GM12878 (cell line): Measurements from ENCODE around the gene ZBTB16. TPM values are rescaled to one million over a fixed set of nuclear protein-coding genes. Genes with fewer than 3 reads are reported as not detected.

Source experiments
- ATAC-seq: fragments of 200-7000 bp; cut with Tn5 transposase; 3 replicates; pipeline ENCODE4 v1.9.1; 2020; ENCODE audit warnings: mild to moderate bottlenecking, moderate library complexity
- BruUV-seq: library from RNA; stranded (reverse); fragments of 400-500 nt; replicated peaks from 2 replicates; lab custom pipeline; 2021; lab: Mats Ljungman, UMichigan
- CTCF ChIA-PET: fragments of 300-600 bp; sonication (Branson Sonifier 250); formaldehyde crosslinking; extraction: SDS; loops from one replicate; lab custom pipeline; 2021; ENCODE audit warnings: inconsistent platforms; lab: Yijun Ruan, JAX
- POLR2A ChIA-PET: fragments of 350-600 bp; formaldehyde crosslinking; extraction: SDS; loops from one replicate; lab custom pipeline; 2021; ENCODE audit warnings: inconsistent platforms; lab: Charles Lee
- RAD21 ChIA-PET: fragments of 300-600 bp; sonication (Branson Sonifier 250); formaldehyde crosslinking; loops from one replicate; lab custom pipeline; 2023; ENCODE audit warnings: antibody characterized with exemption; ENCODE audit not compliant: unreplicated experiment; lab: Charles Lee
- SMC1A ChIA-PET: fragments of 300-600 bp; sonication (Branson Sonifier 250); formaldehyde crosslinking; loops from one replicate; lab custom pipeline; 2023; ENCODE audit not compliant: unreplicated experiment, uncharacterized antibody; lab: Charles Lee
- DNase-seq: peaks from one replicate; pipeline ENCODE4 v3.0.0-alpha.2; 2011; ENCODE audit warnings: low read depth, low spot score
- FAIRE-seq: peaks from 3 replicates; lab custom pipeline; 2011; peaks lifted over from hg19 to GRCh38; lab: Jason Lieb, UNC
- H2AFZ ChIP-seq: 2 replicates; pipeline ENCODE4 v1.6.0; 2011; ENCODE audit warnings: low read depth, low read length, control low read depth; ENCODE audit not compliant: control insufficient read depth
- H3K27ac ChIP-seq: 2 replicates; pipeline ENCODE4 v1.5.1; 2011; ENCODE audit warnings: control low read depth; ENCODE audit not compliant: control insufficient read depth, insufficient read depth
- H3K27me3 ChIP-seq, 2 experiments: replicated peaks in 1 of 2; 2 replicates each; pipeline versions ENCODE4 v1.6.0 to v1.6.1; 2011; ENCODE audit warnings: low read length in 1 of 2; ENCODE audit not compliant: control insufficient read depth in 2 of 2, insufficient read depth in 2 of 2
- H3K36me3 ChIP-seq, 2 experiments: 2 replicates each; pipeline ENCODE4 v1.5.1; 2011; ENCODE audit warnings: low read length in 1 of 2; ENCODE audit not compliant: control insufficient read depth in 2 of 2, insufficient read depth in 2 of 2
- H3K4me1 ChIP-seq: 2 replicates; pipeline ENCODE4 v1.6.1; 2011; ENCODE audit warnings: mild to moderate bottlenecking, low read length, moderate library complexity, mixed read lengths; ENCODE audit not compliant: control insufficient read depth, insufficient read depth
- H3K4me2 ChIP-seq: 2 replicates; pipeline ENCODE4 v1.6.0; 2011; ENCODE audit warnings: control low read depth; ENCODE audit not compliant: control insufficient read depth, insufficient read depth
- H3K4me3 ChIP-seq: fragments of 200-600 bp; sonication (generic); 2 replicates; pipeline ENCODE4 v1.5.1; 2016
- H3K79me2 ChIP-seq: 2 replicates; pipeline ENCODE4 v1.6.0; 2011; ENCODE audit warnings: low read length; ENCODE audit not compliant: control insufficient read depth, insufficient read depth
- H3K9ac ChIP-seq: 2 replicates; pipeline ENCODE4 v1.8.0; 2011; ENCODE audit warnings: low read length, control low read depth, mixed read lengths; ENCODE audit not compliant: control insufficient read depth, insufficient read depth
- H3K9me3 ChIP-seq: replicated peaks from 3 replicates; pipeline ENCODE4 v1.5.1; 2011; ENCODE audit warnings: mild to moderate bottlenecking, low read length; ENCODE audit not compliant: control insufficient read depth, insufficient read depth
- H4K20me1 ChIP-seq: 2 replicates; pipeline ENCODE4 v1.6.0; 2011; ENCODE audit not compliant: control insufficient read depth, insufficient read depth
- ASH2L ChIP-seq: fragments of 300-600, 200-600 bp; sonication (generic); IDR thresholded peaks from 2 replicates; pipeline ENCODE4 v1.6.1; 2017; ENCODE audit warnings: low read depth, mild to moderate bottlenecking, borderline replicate concordance
- ATF7 ChIP-seq: fragments of 450-650 bp; IDR thresholded peaks from 2 replicates; pipeline ENCODE4 v1.6.1; 2016; ENCODE audit warnings: low read depth, mild to moderate bottlenecking
- BACH1 ChIP-seq: fragments of 450-650 bp; IDR thresholded peaks from 2 replicates; pipeline ENCODE4 v1.6.1; 2017; ENCODE audit warnings: mild to moderate bottlenecking, borderline replicate concordance
- CBX3 ChIP-seq: fragments of 200-600 bp; sonication (generic); IDR thresholded peaks from 2 replicates; pipeline ENCODE4 v1.6.1; 2016; ENCODE audit warnings: low read depth, borderline replicate concordance
- DPF2 ChIP-seq: fragments of 450-650 bp; IDR thresholded peaks from 2 replicates; pipeline ENCODE4 v1.6.1; 2017; ENCODE audit warnings: mild to moderate bottlenecking
- ETV6 ChIP-seq, 2 experiments: fragments of 450-650 bp in 1 of 2; IDR thresholded peaks in 1 of 2; conservative IDR thresholded peaks in 1 of 2; 2 replicates each; pipeline ENCODE4 v1.6.1; 2014; ENCODE audit warnings: antibody characterized with exemption in 1 of 2, borderline replicate concordance in 1 of 2, low read depth in 1 of 2, mild to moderate bottlenecking in 1 of 2, moderate library complexity in 1 of 2
- HDAC6 ChIP-seq: fragments of 200-600 bp; sonication (generic); IDR thresholded peaks from one replicate; pipeline ENCODE4 v1.8.0; 2017; ENCODE audit warnings: antibody characterized with exemption; ENCODE audit not compliant: unreplicated experiment
- MEF2A ChIP-seq: IDR thresholded peaks from 2 replicates; pipeline ENCODE4 v1.6.1; 2011; ENCODE audit warnings: low read depth, mild to moderate bottlenecking, low read length, moderate library complexity; ENCODE audit not compliant: insufficient read depth
- RCOR1 ChIP-seq: conservative IDR thresholded peaks from 2 replicates; pipeline ENCODE4 v1.6.1; 2012; ENCODE audit warnings: low read depth, low read length, improper control_type of control experiment
- SRF ChIP-seq, 2 experiments: IDR thresholded peaks; 2 replicates each; pipeline ENCODE4 v1.6.1; 2011; ENCODE audit warnings: low read depth in 2 of 2, low read length in 2 of 2, mild to moderate bottlenecking in 1 of 2, moderate library complexity in 1 of 2
- STAT3 ChIP-seq: IDR thresholded peaks from 2 replicates; pipeline ENCODE4 v1.6.1; 2011; ENCODE audit warnings: low read depth, low read length, improper control_type of control experiment
- TCF12 ChIP-seq: IDR thresholded peaks from 2 replicates; pipeline ENCODE4 v1.6.1; 2011; ENCODE audit warnings: low read depth, mild to moderate bottlenecking, low read length
- ZBTB11 ChIP-seq: fragments of 450-650 bp; formaldehyde crosslinking; IDR thresholded peaks from 2 replicates; pipeline ENCODE4 v1.5.0; 2022; ENCODE audit warnings: mild to moderate bottlenecking, missing genetic modification characterization
- ZNF24 ChIP-seq: fragments of 450-650 bp; IDR thresholded peaks from 2 replicates; pipeline ENCODE4 v1.6.1; 2017; ENCODE audit warnings: antibody characterized with exemption, mild to moderate bottlenecking
- ZNF274 ChIP-seq: IDR thresholded peaks from one replicate; pipeline ENCODE4 v1.8.0; 2011; ENCODE audit not compliant: insufficient read length, insufficient read depth
- WGBS: methylation state at CpG from one replicate; pipeline ENCODE4 v1.1.6; 2016; ENCODE audit warnings: low lambda C conversion rate; ENCODE audit not compliant: insufficient replicate concordance, insufficient coverage; ENCODE audit errors: missing lambda C conversion rate; 5-methylcytosine and 5-hydroxymethylcytosine counted together
- in situ Hi-C: fragments of 300-500 bp; cut with MboI; formaldehyde crosslinking; loops from 9 replicates; pipeline ENCODE4 v1.14.3; 2018; ENCODE audit warnings: mixed read lengths
- intact Hi-C: fragments of 100-400 bp; cut with micrococcal nuclease; formaldehyde crosslinking; loops from one replicate; pipeline ENCODE4 v1.14.2; 2022; ENCODE audit not compliant: unreplicated experiment
- polyA plus RNA-seq, 11 experiments: library from polyadenylated mRNA; depleted of rRNA in 4 of 11; unstranded in 6 of 11; stranded (reverse) in 5 of 11; fragments of >200 nt; fragmentation: Nextera tagmentation in 4 of 11; fragmentation: Illumina TruSeq in 1 of 11; extraction: Ambion mirVana in 4 of 11; extraction: Trizol in 1 of 11; gene quantifications; 1 replicate in 1 of 11; 2 replicates in 10 of 11; pipeline versions ENCODE4 v1.2.1 to v1.2.3, GENCODE V29; 2011 to 2016; ENCODE audit warnings: inconsistent platforms in 2 of 11, missing spikeins in 2 of 11, low read depth in 1 of 11
- total RNA-seq, 4 experiments: library from RNA; depleted of rRNA in 3 of 4; stranded (reverse); fragments of >200 nt in 3 of 4; fragmentation: Illumina TruSeq in 1 of 4; extraction: Trizol in 1 of 4; gene quantifications; 2 replicates each; pipeline versions ENCODE4 v1.2.1 to v1.2.3, GENCODE V29; 2013 to 2021
- TF ChIP-seq, protein P1 (sequence below), 3 experiments: IDR thresholded peaks in 2 of 3; conservative IDR thresholded peaks in 1 of 3; 2 replicates each; pipeline ENCODE4 v1.5.1; 2011; ENCODE audit warnings: low read depth in 3 of 3, low read length in 3 of 3, mild to moderate bottlenecking in 3 of 3, control low read depth in 2 of 3, moderate library complexity in 2 of 3, inconsistent platforms in 1 of 3, mixed read lengths in 1 of 3; ENCODE audit not compliant: control insufficient read depth in 2 of 3, insufficient read depth in 1 of 3; ENCODE audit errors: extremely low read depth in 1 of 3
- TF ChIP-seq, protein P2 (sequence below): fragments of 450-650 bp; IDR thresholded peaks from 2 replicates; pipeline ENCODE4 v1.6.1; 2018; ENCODE audit warnings: mild to moderate bottlenecking, low read depth, moderate library complexity; ENCODE audit not compliant: partially characterized antibody

Gene ZBTB16
- total and polyA plus RNA-seq, 10 of the 15 experiments (the other 5 are each of a cell fraction or from before 2014, with no cell fraction given), result 0.38 TPM; not detected in 9

DNA sequence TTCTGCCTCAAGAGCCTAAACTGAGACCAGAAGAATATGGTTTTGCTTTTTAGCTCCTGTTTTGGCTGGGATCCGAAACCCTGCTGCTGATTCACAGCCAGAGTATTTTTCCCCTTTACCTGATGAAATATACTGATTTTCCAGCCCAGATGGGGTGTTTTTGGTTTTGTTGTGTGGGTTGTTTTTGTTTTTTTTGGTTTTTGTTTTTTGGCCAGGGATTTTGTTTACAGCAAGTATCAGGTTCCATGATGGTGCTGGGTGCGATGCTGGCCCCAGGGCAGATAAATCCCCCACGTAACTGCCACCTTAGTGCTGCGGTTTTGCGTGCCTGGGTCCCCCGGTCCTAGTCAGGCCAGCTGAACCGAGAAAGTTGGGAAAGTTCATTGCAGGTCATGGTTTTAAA lies 103.7 kb downstream of the ZBTB16 start:
- intact Hi-C loops, result no loop called here
- Histone ChIP-seq H3K9me3 (no peaks in the 10 kb centered on the region), H3K4me1 (peaks cover 6% of the 10 kb centered on the region; the same call in 1 of the 2 replicates), H3K4me2 (no peak overlapping the region), H3K27me3 (no peaks in the 10 kb centered on the region; a peak in 2 of 4 replicates), H3K4me3 (no peak overlapping the region), H4K20me1 (no peaks in the 10 kb centered on the region), H2AFZ (no peak overlapping the region), H3K27ac (no peak overlapping the region), H3K9ac (no peak overlapping the region), H3K36me3 (no peaks in the 10 kb centered on the region), H3K79me2 (no peaks in the 10 kb centered on the region)
- ChIA-PET POLR2A (no interaction called here), RAD21 (no interaction called here), CTCF (no interaction called here), SMC1A (no interaction called here)
- WGBS, result 35% methylated on average over 7 of the region's 7 CpGs
- DNase-seq (no peak), ATAC-seq (no peak), FAIRE-seq (no peak)
- BruUV-seq, result no TSS peak
- in situ Hi-C loops, result no loop called here
- TF ChIP-seq DPF2 (no peak), ZNF24 (no peak), ZNF274 (no peak), ETV6 (conservative IDR thresholded peaks at IDR 0.05 in 1 of 2, IDR thresholded peaks at IDR 0.05 in 1 of 2; ENCODE audit: borderline replicate concordance in 1 of 2, low read depth in 1 of 2) (no peak), SRF (IDR thresholded peaks at IDR 0.05; ENCODE audit: low read depth in 2 of 2, low read length in 2 of 2) (no peak), ASH2L (no peak), ZBTB11 (CRISPR knock-in tag) (no peak), BACH1 (no peak), ATF7 (no peak), CBX3 (no peak), STAT3 (no peak), HDAC6 (no peak), TCF12 (no peak), MEF2A (no peak), RCOR1 (no peak)
- TF ChIP-seq, protein P1, sequence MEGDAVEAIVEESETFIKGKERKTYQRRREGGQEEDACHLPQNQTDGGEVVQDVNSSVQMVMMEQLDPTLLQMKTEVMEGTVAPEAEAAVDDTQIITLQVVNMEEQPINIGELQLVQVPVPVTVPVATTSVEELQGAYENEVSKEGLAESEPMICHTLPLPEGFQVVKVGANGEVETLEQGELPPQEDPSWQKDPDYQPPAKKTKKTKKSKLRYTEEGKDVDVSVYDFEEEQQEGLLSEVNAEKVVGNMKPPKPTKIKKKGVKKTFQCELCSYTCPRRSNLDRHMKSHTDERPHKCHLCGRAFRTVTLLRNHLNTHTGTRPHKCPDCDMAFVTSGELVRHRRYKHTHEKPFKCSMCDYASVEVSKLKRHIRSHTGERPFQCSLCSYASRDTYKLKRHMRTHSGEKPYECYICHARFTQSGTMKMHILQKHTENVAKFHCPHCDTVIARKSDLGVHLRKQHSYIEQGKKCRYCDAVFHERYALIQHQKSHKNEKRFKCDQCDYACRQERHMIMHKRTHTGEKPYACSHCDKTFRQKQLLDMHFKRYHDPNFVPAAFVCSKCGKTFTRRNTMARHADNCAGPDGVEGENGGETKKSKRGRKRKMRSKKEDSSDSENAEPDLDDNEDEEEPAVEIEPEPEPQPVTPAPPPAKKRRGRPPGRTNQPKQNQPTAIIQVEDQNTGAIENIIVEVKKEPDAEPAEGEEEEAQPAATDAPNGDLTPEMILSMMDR (IDR thresholded peaks at IDR 0.05 in 2 of 3, conservative IDR thresholded peaks at IDR 0.05 in 1 of 3; ENCODE audit: control insufficient read depth in 2 of 3, extremely low read depth in 1 of 3, insufficient read depth in 1 of 3, low read depth in 3 of 3, low read length in 3 of 3), result no peak
- TF ChIP-seq, protein P2, sequence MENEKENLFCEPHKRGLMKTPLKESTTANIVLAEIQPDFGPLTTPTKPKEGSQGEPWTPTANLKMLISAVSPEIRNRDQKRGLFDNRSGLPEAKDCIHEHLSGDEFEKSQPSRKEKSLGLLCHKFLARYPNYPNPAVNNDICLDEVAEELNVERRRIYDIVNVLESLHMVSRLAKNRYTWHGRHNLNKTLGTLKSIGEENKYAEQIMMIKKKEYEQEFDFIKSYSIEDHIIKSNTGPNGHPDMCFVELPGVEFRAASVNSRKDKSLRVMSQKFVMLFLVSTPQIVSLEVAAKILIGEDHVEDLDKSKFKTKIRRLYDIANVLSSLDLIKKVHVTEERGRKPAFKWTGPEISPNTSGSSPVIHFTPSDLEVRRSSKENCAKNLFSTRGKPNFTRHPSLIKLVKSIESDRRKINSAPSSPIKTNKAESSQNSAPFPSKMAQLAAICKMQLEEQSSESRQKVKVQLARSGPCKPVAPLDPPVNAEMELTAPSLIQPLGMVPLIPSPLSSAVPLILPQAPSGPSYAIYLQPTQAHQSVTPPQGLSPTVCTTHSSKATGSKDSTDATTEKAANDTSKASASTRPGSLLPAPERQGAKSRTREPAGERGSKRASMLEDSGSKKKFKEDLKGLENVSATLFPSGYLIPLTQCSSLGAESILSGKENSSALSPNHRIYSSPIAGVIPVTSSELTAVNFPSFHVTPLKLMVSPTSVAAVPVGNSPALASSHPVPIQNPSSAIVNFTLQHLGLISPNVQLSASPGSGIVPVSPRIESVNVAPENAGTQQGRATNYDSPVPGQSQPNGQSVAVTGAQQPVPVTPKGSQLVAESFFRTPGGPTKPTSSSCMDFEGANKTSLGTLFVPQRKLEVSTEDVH, result no peak
